ENCODE results near the gene FER.

- TF ChIP-seq CTCF (IDR thresholded peaks at IDR 0.05) = no peak
- no peak for TF ChIP-seq POLR2A (IDR thresholded peaks at IDR 0.05)
These were observed 51.0 kb downstream of the FER start for GRCh38 chr5:108798513-108799265.
